Activated CD4-positive, alpha-beta memory T cell treated with anti-CD3 and anti-CD28 coated beads, Interleukin-2, amount 10 ng/mL, durations not matched to agents 7 days and 5 days (primary cell): ENCODE data around the gene SHB. TPM values are rescaled to one million over a fixed set of nuclear protein-coding genes. Genes with fewer than 3 reads are reported as not detected.

Source experiments
- CTCF ChIA-PET: fragments of 350-600 bp; sonication (Branson Sonifier 250); formaldehyde crosslinking; loops from one replicate; lab custom pipeline; 2021; ENCODE audit warnings: antibody characterized with exemption, inconsistent platforms; lab: Charles Lee
- POLR2A ChIA-PET: fragments of 350-600 bp; sonication (Branson Sonifier 250); formaldehyde crosslinking; loops from one replicate; lab custom pipeline; 2021; ENCODE audit warnings: antibody characterized with exemption; lab: Charles Lee
- DNase-seq: peaks from one replicate; pipeline ENCODE4 v3.0.0-alpha.2; 2020
- H3K27ac Mint-ChIP-seq: one replicate; pipeline ENCODE4 v1.8.0; 2021; ENCODE audit warnings: mild to moderate bottlenecking, mixed read lengths
- H3K27me3 Mint-ChIP-seq: one replicate; pipeline ENCODE4 v1.8.0; 2021; ENCODE audit warnings: mixed read lengths
- H3K36me3 Mint-ChIP-seq: one replicate; pipeline ENCODE4 v1.8.0; 2021; ENCODE audit warnings: low read depth, mixed read lengths
- H3K4me1 Mint-ChIP-seq: one replicate; pipeline ENCODE4 v1.8.0; 2021; ENCODE audit warnings: mixed read lengths
- H3K4me3 Mint-ChIP-seq: one replicate; pipeline ENCODE4 v1.8.0; 2021; ENCODE audit warnings: mild to moderate bottlenecking, mixed read lengths
- H3K9me3 Mint-ChIP-seq: one replicate; pipeline ENCODE4 v1.8.0; 2021; ENCODE audit warnings: mixed read lengths
- total RNA-seq, 2 experiments: library from RNA; stranded (reverse); gene quantifications; one replicate each; pipeline ENCODE4 v1.2.3, GENCODE V29; 2021

SHB gene
- total RNA-seq, 2 experiments from 2014 or later: 0.93 to 1.0 TPM

- no peaks in the 10 kb centered on the region for H3K27me3 Mint-ChIP-seq
- CTCF ChIA-PET: no interaction called here
- POLR2A ChIA-PET: no interaction called here
- H3K9me3 Mint-ChIP-seq: no peaks in the 10 kb centered on the region
- DNase-seq: no peak
- no peak overlapping the region for H3K4me3 Mint-ChIP-seq
- H3K27ac Mint-ChIP-seq: no peak overlapping the region
- H3K4me1 Mint-ChIP-seq: peaks cover 49% of the 10 kb centered on the region
- H3K36me3 Mint-ChIP-seq: no peaks in the 10 kb centered on the region
Measured at GRCh38 chr9:37997636-37998374, 71.2 kb downstream of the SHB start.

- no peak for DNase-seq
- Mint-ChIP-seq H3K4me1 (peaks cover 42% of the 10 kb centered on the region), H3K27ac (no peak overlapping the region), H3K27me3 (no peaks in the 10 kb centered on the region), H3K36me3 (no peaks in the 10 kb centered on the region), H3K4me3 (no peak overlapping the region), H3K9me3 (no peaks in the 10 kb centered on the region)
- CTCF ChIA-PET: no interaction called here
- POLR2A ChIA-PET: no interaction called here
Measured at GRCh38 chr9:37996819-37997217, 72.2 kb downstream of the SHB start.

- H3K9me3 Mint-ChIP-seq: no peaks in the 10 kb centered on the region
- POLR2A ChIA-PET: no interaction called here
- no peak overlapping the region for H3K4me3 Mint-ChIP-seq
- CTCF ChIA-PET: no interaction called here
- H3K36me3 Mint-ChIP-seq: no peaks in the 10 kb centered on the region
- H3K27me3 Mint-ChIP-seq: no peaks in the 10 kb centered on the region
- H3K4me1 Mint-ChIP-seq: peaks cover 41% of the 10 kb centered on the region
- DNase-seq: no peak
- no peak overlapping the region for H3K27ac Mint-ChIP-seq
Measured at GRCh38 chr9:37995961-37996818, 72.8 kb downstream of the SHB start.

GRCh38 chr9:37995348-37995737, 73.7 kb downstream of the SHB start:
- Mint-ChIP-seq H3K27ac (no peak overlapping the region), H3K4me1 (peaks cover 36% of the 10 kb centered on the region), H3K36me3 (no peaks in the 10 kb centered on the region), H3K27me3 (no peaks in the 10 kb centered on the region), H3K9me3 (no peaks in the 10 kb centered on the region), H3K4me3 (no peak overlapping the region)
- ChIA-PET POLR2A (no interaction called here), CTCF (no interaction called here)
- DNase-seq: no peak

- no peaks in the 10 kb centered on the region for H3K36me3 Mint-ChIP-seq
- H3K27me3 Mint-ChIP-seq: no peaks in the 10 kb centered on the region
- ChIA-PET POLR2A (interaction anchor here (1.5 kb wide), 1 partner anchor 8 kb away, joined by 3 read pairs; no protein-coding TSS in a partner anchor), CTCF (no interaction called here)
- peaks cover 34% of the 10 kb centered on the region for H3K4me1 Mint-ChIP-seq
- no peak overlapping the region for H3K27ac Mint-ChIP-seq
- no peak overlapping the region for H3K4me3 Mint-ChIP-seq
- H3K9me3 Mint-ChIP-seq: no peaks in the 10 kb centered on the region
- peak; percentile 54 for DNase-seq
Measured at GRCh38 chr9:37994639-37995347, 74.2 kb downstream of the SHB start.

- Mint-ChIP-seq H3K4me3 (no peak overlapping the region), H3K36me3 (no peaks in the 10 kb centered on the region), H3K27me3 (peaks cover 1% of the 10 kb centered on the region), H3K9me3 (no peaks in the 10 kb centered on the region), H3K4me1 (peaks cover 29% of the 10 kb centered on the region), H3K27ac (no peak overlapping the region)
- ChIA-PET POLR2A (interaction anchor here (1.0 kb wide), 1 partner anchor 12 kb away, joined by 3 read pairs; no protein-coding TSS in a partner anchor), CTCF (interaction anchor here (1.2 kb wide), 1 partner anchor 23 kb away, joined by 3 read pairs; no protein-coding TSS in a partner anchor)
- DNase-seq: no peak
Measured at GRCh38 chr9:37992924-37993349, 76.1 kb downstream of the SHB start.

GRCh38 chr9:37990404-37991015, 78.5 kb downstream of the SHB start:
- H3K36me3 Mint-ChIP-seq: no peaks in the 10 kb centered on the region
- ChIA-PET POLR2A (no interaction called here), CTCF (no interaction called here)
- no peak overlapping the region for H3K4me3 Mint-ChIP-seq
- H3K27me3 Mint-ChIP-seq: peaks cover 1% of the 10 kb centered on the region
- no peaks in the 10 kb centered on the region for H3K9me3 Mint-ChIP-seq
- no peak for DNase-seq
- H3K4me1 Mint-ChIP-seq: peaks cover 27% of the 10 kb centered on the region
- H3K27ac Mint-ChIP-seq: no peak overlapping the region

GRCh38 chr9:37989701-37990100, 79.3 kb downstream of the SHB start:
- DNase-seq: no peak
- Mint-ChIP-seq H3K27me3 (peaks cover 1% of the 10 kb centered on the region), H3K4me3 (no peak overlapping the region), H3K9me3 (no peaks in the 10 kb centered on the region), H3K27ac (no peak overlapping the region), H3K36me3 (no peaks in the 10 kb centered on the region), H3K4me1 (peaks cover 20% of the 10 kb centered on the region)
- ChIA-PET POLR2A (no interaction called here), CTCF (no interaction called here)

GRCh38 chr9:37988602-37989001, 80.4 kb downstream of the SHB start:
- ChIA-PET POLR2A (no interaction called here), CTCF (no interaction called here)
- Mint-ChIP-seq H3K9me3 (no peaks in the 10 kb centered on the region), H3K36me3 (no peaks in the 10 kb centered on the region), H3K4me1 (peaks cover 10% of the 10 kb centered on the region), H3K27me3 (peaks cover 1% of the 10 kb centered on the region), H3K27ac (no peak overlapping the region), H3K4me3 (no peak overlapping the region)
- no peak for DNase-seq

GRCh38 chr9:37988041-37988440, 81.0 kb downstream of the SHB start:
- CTCF ChIA-PET: no interaction called here
- POLR2A ChIA-PET: no interaction called here
- no peaks in the 10 kb centered on the region for H3K36me3 Mint-ChIP-seq
- peaks cover 8% of the 10 kb centered on the region for H3K4me1 Mint-ChIP-seq
- H3K27ac Mint-ChIP-seq: no peak overlapping the region
- no peaks in the 10 kb centered on the region for H3K9me3 Mint-ChIP-seq
- H3K4me3 Mint-ChIP-seq: no peak overlapping the region
- DNase-seq: no peak
- peaks cover 1% of the 10 kb centered on the region for H3K27me3 Mint-ChIP-seq

GRCh38 chr9:37987467-37987981, 81.5 kb downstream of the SHB start:
- ChIA-PET POLR2A (no interaction called here), CTCF (no interaction called here)
- Mint-ChIP-seq H3K36me3 (no peaks in the 10 kb centered on the region), H3K9me3 (no peaks in the 10 kb centered on the region), H3K27me3 (peaks cover 1% of the 10 kb centered on the region), H3K27ac (no peak overlapping the region), H3K4me3 (no peak overlapping the region), H3K4me1 (peaks cover 3% of the 10 kb centered on the region)
- no peak for DNase-seq

- DNase-seq: no peak
- no peaks in the 10 kb centered on the region for H3K9me3 Mint-ChIP-seq
- no peaks in the 10 kb centered on the region for H3K36me3 Mint-ChIP-seq
- peaks cover 3% of the 10 kb centered on the region for H3K4me1 Mint-ChIP-seq
- no peak overlapping the region for H3K27ac Mint-ChIP-seq
- ChIA-PET CTCF (no interaction called here), POLR2A (no interaction called here)
- no peak overlapping the region for H3K4me3 Mint-ChIP-seq
- peaks cover 1% of the 10 kb centered on the region for H3K27me3 Mint-ChIP-seq
Measured at GRCh38 chr9:37986771-37987258, 82.2 kb downstream of the SHB start.
